GM21367 (cell line): Measurements from ENCODE around the gene NGFR.
A peak's percentile ranks its signal among the peaks of the same experiment; 100 is the strongest.

ENCODE experiments used
- ATAC-seq: cut with Tn5 transposase; IDR thresholded peaks from one replicate; pipeline ENCODE4 v1.9.1; 2021; ENCODE audit not compliant: unreplicated experiment

The NGFR gene

DNA sequence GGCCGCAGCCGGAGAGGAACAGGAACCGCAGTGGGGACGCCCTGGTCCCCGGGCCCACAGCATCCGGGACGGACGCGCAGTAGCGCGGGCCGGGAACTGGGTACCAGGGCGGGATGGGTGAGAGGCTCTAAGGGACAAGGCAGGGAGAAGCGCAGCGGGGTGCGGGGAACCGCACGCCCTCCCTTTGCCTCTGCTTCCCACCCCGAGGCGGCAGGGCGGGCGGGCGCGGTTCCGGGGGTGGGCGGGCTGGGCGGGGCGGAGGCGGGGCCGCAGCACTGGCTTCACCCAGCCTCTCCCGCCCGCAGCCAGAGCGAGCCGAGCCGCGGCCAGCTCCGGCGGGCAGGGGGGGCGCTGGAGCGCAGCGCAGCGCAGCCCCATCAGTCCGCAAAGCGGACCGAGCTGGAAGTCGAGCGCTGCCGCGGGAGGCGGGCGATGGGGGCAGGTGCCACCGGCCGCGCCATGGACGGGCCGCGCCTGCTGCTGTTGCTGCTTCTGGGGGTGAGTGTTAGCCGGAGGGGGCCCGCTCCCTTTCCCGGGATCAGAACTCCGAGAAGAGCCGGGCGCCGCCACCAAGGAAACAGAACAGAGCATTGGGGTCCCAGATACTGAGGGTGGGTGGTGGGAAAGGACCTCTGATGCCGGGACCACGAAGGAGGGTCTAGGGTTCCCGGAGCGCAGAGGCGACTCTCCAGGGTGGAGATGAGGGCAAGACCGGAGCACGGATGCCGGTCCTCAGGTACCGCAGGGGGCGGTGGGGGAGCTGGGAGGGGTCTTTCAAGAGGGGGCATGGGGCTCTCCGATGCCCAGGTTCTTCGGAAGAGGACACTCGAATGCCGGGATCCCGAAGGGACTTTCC, at the start of gene NGFR:
NGFR (plus strand) TSS at position 308 of the 856 bp plus-strand sequence; CDS start at position 433, 125 bp downstream.
- ATAC-seq: peak; percentile 53

DNA sequence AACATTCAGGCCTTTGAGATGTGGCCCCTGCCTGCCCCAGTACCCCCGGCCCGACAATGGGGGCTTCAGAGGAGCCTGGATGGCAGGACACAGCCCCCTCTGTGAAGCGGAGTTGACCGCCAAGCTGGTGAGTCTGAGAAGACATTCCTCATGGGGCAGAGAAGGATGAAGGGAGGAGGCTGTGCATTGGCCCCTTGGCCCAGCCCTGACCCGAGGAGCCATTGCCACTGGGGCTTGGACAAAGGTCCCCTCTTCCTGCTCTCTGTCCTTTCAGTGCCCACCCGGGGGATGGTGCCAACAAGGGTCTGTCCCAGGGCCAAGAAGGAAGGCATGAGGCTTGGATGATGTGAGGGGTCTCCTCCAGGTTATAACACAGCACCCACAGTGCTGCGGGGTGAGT, 49.5 kb upstream of the NGFR start:
- no peak for ATAC-seq

- no peak for ATAC-seq
Observed at GRCh38 chr17:49447628-49448302, 47.3 kb upstream of the NGFR start.

- ATAC-seq: no peak
Observed at GRCh38 chr17:49450181-49450580, 44.9 kb upstream of the NGFR start.

GRCh38 chr17:49450735-49451134, 44.4 kb upstream of the NGFR start:
- ATAC-seq: no peak

- no peak for ATAC-seq
Observed at GRCh38 chr17:49452201-49452600, 42.9 kb upstream of the NGFR start.

GRCh38 chr17:49452661-49453060, 42.4 kb upstream of the NGFR start:
- no peak for ATAC-seq

GRCh38 chr17:49454050-49454449, 41.0 kb upstream of the NGFR start:
- ATAC-seq: no peak

DNA sequence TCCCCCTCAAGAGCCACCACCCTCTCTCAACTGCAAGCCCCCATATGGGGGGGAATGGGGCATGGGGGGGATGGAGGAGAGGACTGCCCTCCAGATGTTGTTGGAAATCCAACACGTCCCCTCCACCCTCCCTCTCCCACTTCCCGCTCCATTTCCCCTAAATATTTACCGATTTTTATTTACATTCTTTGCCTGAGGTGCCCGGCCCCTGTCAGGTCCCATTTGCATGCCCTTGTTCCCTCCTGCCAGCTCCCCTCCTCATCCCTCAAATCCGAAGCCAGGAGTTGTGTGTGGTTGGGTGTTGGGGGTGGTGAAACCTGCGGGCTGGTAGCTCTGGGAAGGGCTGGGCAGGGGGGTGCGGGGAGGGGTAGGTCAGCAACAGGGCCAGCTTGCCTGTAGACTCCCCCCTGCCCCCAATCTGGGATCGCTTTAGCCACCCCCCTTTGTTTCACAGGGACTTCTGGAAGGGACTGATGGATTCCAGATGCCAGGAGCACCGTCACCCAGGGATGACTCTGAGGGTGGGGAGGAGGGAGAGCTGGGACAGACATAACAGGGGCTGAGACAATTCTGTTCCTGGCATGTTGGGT, 39.7 kb upstream of the NGFR start:
- no peak for ATAC-seq

- no peak for ATAC-seq
Observed at GRCh38 chr17:49456183-49456965, 38.7 kb upstream of the NGFR start.

GRCh38 chr17:49457564-49458535, 37.2 kb upstream of the NGFR start:
- ATAC-seq: no peak

GRCh38 chr17:49459401-49459984, 35.6 kb upstream of the NGFR start:
- no peak for ATAC-seq

- no peak for ATAC-seq
Observed at GRCh38 chr17:49460401-49460800, 34.7 kb upstream of the NGFR start.

DNA sequence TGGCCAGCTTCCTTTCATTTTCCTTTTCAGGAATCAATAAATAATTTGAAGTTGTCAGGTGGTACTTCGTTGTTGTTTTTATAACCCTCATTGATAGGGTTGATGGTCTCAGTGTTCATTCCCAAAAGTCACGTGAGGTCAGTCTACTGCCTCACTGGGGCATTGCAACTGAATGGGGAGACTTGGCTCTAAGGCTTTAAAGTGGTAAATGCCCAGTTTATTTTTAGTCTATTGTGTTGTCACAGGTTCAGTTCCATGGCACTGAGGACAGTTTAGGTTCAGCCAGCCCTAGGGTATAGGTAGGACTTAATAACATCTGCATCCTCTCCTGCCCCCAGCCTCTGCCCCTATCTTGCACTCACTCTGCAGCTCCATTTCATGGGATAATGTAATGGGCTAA, 33.5 kb upstream of the NGFR start:
- no peak for ATAC-seq

DNA sequence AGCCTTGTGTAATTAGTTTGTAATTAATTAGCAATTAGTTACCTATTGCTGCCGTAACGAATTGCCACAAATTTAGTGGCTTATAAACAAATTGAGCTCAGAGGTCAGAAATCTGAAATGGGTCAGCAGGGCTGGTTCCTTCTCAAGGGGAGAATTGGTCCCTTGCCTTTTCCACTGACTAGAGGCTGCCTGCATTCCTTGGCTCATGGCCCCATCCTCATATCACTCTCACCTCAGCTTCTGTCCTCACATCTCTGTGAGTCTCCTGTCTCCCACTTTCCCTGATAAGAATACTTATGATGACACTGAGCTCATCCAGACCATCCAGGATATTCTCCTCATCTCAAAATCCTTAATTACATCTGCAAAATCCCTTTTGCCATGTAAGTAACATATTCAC, 31.0 kb upstream of the NGFR start:
- no peak for ATAC-seq

DNA sequence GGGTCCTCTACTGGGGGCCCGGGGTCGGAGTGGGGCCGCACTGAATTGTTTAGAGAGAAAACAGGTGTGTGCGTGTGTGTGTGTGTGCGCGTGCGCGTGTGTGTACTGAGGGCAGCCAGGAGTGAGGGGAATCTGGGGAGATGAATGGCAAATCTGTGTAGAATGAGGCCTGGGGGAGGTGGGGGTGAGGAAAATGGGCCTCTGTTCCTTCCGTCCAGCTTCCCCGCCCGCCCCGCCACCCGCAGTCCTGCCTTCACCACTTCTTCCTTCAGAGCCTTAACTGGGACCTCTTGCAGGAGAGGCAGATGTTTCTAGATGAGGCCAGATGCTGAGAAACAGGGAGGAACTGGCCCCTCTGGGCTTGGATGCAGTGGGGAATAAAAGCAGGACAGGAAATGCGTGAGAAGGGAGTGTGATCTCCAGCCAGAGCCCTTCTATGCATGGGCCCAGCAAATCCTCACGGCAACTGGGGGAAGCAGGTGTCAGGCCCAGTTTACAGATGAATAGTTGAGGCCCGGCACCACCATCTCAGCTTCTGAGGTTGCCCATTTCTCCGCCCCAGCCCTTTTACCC, 29.7 kb upstream of the NGFR start:
- ATAC-seq: no peak

DNA sequence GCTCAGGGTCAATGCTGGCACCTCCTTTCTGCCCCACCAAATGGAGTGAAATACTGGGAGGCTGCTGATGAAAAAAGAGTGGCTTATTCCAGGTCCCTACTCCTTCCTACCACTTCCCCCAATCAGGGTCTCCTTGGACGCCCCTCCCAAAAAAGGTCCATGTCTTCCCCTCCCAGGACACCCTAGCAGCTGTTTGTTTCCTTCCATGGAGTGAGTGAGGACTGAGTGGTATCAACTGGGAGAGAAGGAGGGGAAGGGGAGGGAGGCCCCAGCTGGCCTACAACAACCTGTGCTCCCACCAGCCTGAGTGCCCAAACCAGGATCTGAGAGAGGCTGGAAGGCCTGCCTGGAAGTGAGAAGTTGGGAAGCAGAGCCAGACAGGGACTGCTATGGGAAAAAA, 28.7 kb upstream of the NGFR start:
- ATAC-seq: no peak

- ATAC-seq: no peak
Observed at GRCh38 chr17:49467175-49467574, 27.9 kb upstream of the NGFR start.

DNA sequence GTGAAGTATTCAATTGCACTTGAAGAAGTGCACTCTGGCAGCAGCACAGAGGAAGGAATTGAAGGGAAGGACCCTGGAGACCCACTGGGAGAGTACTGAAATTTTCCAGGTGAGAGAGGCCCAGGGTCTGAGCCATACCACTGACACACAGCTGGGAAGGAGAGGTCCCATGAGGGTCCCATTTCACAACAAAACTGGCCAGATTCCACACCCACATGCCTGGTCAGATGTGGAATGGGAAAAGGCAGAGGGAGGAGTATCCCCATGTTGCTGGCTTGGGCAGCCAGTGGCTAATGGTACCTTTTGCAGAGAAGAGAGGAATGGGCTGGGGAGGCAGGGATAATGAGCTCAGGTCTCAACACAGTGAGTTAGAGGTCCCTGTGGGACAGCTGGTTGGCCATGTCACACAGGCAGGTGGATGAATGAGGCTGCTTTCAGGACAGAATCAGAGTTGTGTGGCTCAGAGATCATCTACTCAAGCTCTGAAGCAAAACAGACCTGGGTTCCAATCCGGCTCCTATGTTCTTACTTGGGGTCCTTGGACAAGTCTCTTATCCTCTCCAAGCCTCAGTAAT, 26.2 kb upstream of the NGFR start:
- no peak for ATAC-seq
